GM19193 (cell line): Measurements from ENCODE around the gene KCNIP3.

Experiments used
- POLR2A ChIP-seq: IDR thresholded peaks from 4 replicates; pipeline ENCODE4 v1.6.1; 2011; ENCODE audit not compliant: insufficient read depth, insufficient read length; ENCODE audit errors: extremely low read depth

The KCNIP3 gene

DNA sequence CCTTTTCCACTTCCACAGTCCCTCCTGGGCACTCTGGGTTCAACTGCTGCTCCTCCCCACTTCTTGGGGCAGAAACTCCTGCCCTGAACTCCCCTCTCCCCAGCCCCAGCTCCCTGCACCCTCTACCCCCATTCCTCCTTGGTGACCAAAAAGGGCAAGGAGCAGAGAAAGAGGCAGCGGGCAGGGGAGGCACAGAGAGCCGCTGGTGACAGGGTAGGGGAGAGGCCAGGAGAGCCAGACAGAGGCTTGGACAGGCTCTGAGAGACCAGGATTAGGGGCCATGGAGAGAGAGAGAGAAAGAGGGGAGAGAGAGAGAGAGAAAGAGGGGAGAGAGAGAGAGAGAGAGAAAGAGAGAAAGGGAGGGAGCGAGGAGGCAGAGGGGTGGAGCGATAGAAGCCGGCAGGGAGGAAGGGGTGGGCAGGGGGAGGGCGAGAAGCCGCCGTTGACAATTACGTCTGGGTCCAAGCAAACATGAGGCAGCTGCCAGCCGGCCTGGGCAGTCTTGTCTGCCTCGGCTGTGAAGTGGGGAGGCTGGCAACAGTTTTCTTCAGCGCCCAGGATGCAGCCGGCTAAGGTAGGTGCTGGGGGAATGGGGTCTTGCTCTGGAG is at the start of gene KCNIP3:
TSS of gene KCNIP3 (plus strand) at position 468 of the 608 bp plus-strand sequence. CDS start at position 560, 92 bp downstream.
- no peak for TF ChIP-seq POLR2A

DNA sequence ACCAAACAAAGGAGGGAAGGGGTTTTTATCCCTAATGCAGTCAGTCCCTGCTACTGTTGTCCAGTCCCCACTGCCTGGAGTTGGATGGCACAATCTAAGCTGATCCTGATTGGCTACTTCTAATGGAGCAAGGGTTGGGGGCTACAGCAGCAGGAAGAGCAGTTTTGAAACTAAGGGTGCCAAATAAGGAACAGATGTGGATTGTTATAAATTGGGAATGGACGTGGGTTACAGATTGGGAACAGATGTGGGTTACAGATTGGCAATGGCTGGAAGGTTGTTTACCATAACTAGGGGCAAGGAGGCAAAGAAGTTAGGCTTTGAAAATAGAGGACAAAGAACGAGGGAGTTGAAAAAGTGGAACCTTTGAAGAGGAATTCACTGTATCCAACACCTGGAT is 38.9 kb upstream of the KCNIP3 start:
- no peak for TF ChIP-seq POLR2A

DNA sequence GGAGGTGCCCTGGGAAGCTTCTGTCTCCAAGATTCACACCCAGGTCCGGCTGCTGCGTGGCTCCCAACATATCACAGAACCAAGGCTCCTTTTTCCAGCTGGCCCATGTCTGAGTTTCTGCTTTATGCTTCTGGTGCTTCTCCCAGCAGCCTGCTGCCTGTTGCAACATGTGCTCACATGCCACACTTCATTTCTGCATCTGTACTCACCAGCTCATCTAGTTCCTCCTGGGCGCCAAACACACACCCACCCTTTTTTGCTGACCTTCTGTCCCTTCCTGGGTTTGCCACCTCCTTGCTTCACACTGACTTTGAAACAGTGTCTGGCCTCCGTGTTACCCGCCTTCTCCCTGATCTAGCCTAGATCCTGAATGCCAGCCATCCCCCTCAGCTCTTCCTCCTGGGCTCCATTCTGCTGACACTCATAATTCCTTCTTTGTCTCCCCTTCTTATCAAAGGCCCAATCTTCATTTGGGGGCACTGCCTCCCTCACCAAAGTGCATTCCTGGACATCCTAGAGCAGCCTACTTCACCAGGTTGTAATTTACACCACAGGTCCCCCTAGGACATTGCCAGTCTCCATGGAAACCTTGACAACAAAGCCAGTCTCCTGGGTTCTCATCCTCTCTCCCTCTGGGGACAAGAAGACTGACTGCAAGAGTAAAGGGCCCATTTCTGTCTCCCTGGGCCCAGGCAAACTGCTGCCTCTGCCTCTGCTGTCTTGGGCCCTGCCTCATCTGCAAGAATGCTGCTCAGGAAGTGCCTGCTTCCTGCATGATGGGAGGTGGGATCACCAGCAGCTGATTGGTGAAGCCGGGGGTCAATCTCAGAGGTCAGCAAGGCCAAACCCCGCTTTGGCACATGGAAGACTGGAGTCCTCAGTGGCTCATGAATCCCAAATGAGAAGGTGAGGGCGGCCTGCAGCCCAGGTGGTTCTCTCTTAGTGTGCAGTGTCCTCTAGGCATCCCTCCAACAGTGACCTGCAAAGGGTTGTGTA is 36.8 kb upstream of the KCNIP3 start:
- TF ChIP-seq POLR2A, result no peak

DNA sequence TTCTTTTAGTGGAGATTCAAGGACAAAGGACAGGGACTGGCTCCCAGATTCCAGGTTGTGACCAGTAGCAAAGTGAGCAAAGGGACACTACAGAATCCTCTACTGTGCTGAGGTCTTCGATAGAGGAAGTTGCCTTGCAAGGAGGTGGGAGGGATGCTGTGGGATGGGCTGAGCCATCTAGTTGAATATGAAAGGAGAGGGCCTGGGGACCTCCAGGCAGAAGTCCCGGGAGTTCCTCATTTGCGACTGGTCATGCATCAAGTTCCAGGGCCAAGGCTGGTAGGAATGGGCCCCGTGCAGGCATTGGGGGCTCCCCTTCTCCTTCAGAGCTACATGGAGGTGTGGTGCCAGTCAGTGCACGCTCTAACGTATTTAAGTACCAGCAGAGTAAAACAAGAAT is 35.5 kb upstream of the KCNIP3 start:
- no peak for TF ChIP-seq POLR2A

DNA sequence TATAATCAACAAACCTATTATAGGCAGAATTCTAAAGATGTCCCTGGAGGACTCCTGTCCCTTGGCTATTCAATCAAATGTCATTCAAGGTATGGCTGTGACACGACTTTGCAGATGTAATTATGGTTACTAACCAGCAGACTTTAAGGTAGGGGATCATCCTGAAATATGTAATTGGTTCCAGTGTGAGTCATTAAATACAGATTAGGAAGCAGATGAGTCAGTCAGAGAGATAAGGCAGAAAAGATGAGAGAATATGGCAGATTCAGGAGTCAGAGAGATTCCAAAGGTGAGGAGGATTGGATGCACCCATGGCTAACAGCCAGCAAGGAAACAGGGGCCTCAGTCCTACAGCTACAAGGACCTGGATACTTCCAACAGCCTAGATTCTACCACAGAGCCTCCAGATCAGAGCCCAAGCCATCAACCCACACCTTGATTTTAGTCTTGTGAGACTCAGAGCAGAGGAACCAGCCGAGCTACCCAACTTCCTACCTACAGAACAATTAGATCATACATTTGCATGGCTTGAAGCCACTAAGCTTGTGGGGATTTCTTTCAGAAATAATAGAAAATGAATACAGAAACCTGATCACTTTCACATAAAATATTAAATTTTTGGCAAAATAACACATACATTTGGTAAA is 34.1 kb upstream of the KCNIP3 start:
- TF ChIP-seq POLR2A, result no peak

DNA sequence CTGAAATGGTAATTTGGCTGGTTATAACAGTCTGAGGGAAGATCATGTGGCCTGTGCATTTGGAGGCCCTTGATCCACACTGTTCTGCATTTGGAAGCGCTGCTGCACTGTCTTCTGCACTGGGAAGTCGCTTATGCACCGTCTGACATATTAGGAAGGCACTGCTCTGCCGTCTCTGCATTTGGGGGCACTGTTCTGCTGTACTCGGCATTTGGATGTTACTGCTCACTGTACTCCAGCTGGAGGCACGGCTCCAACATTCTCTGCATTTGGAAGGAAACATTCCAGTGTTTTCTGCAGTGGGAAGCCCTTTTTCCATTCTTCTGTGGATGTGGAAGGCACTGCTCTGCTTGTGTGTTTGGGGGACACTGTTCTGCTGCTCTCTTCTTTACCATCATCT is 32.5 kb upstream of the KCNIP3 start:
- no peak for TF ChIP-seq POLR2A

DNA sequence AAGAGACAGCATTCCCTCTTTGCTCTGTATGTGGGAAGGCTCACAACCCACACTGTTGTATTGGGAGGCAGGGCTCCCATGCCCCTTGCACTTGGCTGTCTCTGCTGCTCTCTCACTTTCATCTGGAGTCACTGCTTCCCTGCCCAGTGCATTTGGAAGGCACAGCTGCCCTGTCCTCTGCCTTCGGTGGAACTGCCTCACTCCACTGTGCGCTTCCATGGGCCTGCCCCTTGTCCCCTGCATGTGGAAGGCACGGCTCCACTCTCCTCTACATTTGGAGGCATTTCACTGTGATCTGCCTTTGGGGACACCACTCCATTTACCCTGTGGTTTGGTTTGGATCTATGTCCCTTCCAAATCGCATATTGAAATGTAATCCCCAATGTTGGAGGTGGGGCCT is 32.0 kb upstream of the KCNIP3 start:
- no peak for TF ChIP-seq POLR2A

DNA sequence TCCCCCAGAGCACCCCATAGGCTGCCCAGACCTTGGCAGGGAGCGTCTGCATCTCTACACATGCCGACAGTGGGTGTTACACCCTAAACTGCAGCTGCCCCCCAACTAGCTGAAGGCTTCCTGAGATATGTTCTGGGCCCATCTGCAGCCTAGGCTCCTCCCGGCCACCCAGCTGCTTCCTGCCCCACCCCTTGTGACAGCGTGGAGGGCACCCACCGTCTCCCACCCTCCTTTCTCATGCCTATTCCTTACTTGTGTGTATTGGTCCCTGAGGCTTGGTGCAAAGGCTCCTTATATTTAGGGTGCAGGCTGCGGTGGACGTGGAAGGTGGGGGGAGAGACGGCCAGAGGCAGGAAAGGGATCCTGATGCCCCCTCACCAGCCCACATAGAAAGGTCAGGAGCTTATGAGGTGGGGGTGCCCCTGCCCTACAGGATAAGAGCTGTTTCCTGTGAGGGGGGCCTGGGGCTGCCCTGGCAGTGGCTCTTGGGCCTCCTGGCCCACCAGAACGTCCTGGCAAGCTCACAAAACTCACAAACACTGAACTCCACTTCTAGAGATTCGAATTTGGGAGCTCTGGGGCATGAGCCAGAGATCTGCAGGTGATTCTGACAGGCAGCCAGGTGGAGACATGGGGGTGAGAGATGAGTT is 30.2 kb upstream of the KCNIP3 start:
- TF ChIP-seq POLR2A, result no peak

DNA sequence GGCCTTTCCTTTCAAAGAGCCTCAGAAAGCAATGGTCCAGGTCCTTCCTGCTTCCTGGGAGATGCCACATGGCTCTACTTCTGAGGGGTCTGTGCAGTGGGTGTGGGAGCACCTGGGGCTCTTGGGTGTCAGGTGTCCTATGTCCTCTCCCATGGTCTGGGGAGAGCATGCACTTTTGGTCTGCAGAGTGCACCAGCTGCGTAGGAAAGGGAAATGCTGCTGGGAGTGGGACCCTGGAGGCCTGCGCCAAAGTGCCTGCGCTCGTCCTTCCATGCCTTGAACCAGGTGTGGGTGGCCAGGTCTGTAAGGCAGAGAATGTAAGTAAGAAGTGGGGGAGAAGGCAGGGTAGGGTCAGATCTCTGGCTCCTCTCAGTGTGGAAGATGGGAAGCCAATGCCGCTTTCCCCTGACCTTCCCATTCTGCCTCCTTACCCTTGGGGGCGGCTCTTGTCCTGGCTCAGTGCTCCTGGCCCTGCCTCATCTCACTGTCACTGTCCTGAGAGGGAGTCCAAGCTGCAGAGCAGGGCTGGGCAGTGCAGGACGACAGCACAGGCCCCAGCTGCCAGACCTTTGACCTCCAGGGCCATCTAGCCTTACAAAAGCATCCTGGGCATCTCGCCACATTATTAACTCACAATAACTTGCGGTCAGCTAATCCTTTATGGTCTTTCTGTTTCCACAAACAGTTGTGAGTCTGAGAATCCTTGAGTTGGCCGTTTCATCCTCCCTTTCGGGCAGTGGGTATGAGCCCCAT is 29.5 kb upstream of the KCNIP3 start:
- TF ChIP-seq POLR2A, result no peak

DNA sequence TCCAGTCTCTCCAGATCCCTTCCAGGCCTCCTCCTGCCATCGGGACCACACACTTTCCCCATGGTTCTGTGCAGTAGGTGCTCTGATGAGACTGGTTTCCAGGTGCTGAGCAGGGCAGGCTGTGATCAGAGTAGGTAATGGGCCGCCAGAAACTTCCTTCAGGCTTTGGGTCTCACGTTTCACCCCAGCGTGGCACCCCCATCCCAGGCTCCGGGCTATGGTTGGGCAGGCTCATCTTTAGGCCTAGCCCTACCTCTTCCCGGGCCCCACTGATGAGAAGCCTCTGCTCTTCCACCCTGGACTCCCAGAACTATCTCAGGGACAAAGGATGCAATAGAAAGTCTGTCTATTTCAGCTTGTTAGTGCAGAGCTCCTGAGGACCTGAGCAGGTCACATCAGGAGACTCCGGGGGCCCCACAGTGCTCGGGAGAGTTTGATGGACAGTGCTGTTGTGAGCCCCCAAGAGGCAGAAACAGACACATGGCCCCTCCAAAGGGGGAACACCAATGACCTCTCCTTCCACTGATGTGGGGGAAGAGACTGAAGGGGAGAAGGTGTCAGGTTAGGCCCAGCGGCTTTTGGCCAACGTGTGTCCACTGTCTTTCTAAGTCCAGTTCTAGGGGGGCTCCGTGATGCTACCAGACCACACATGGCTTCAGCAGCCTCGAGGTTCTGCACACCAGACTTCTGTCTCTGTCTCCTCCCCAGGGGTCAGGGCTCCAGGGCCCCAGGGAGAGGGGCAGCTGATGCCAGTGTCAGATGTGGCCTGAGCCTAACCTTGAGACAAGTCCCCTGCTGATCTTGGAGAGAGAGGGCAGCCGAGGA is 28.7 kb upstream of the KCNIP3 start:
- TF ChIP-seq POLR2A, result no peak

DNA sequence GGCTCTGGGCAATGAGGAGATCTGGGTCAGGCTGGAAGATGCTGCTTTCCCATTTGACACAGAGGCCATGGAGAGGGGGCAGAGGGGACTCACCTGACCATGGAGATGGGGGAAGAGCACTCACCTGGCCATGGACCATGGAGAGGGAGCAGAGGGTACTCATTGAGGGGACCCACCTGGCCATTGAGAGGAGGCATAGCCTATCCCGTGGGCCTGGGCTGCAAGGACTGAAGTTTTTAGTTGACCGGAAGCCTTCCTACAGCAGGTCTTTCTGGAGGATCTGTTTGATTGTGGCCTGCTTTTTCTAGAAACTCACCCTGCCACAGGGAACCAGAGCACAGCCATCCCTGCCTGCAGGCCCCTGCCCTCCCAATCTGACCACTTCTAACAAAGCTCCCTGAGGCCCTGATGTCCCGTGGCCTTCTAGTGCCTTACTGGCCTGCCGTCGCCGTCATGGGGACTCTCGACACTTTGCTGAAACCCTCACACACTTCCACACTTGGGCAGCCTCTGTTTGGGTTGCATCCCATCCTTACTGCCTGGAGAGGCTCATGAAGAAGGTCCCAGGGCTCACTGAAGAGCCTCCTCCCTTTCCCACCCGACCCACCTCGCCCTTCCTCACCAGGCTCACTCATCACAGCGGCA is 28.0 kb upstream of the KCNIP3 start:
- no peak for TF ChIP-seq POLR2A

DNA sequence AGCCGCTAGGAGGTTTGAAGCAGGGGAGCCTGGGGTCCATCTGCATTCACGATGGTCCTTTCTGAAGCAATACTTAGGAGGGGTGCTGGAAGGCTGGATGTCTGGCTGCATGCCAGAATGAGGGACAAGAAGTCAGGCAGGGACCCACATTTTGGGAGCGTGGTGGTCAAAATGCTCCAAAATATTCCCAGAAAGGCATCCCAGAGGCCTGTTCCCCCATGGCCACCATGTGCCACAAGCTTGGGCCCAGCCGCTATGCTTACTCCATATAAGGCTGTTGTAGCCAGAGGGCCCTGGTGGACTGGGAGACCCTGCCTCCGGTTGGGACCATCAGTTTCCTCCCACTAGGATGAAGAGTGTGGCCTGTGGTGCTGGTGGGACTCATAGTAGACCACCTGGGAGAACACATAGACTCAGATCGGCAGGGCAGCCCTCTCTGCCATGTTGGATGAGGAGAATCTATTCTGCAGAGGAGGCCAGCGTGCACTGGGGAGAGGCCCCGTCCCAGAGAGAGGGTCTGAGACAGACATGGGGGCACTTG is 26.5 kb upstream of the KCNIP3 start:
- TF ChIP-seq POLR2A, result no peak
